ENCODE measurements around the gene TMEM39A. TPM values are rescaled to one million over a fixed set of nuclear protein-coding genes. Genes with fewer than 3 reads are reported as not detected.

Gene TMEM39A
- total and polyA plus RNA-seq, 4 donors = 9.3 to 51.2 (median 37.9) TPM

DNA sequence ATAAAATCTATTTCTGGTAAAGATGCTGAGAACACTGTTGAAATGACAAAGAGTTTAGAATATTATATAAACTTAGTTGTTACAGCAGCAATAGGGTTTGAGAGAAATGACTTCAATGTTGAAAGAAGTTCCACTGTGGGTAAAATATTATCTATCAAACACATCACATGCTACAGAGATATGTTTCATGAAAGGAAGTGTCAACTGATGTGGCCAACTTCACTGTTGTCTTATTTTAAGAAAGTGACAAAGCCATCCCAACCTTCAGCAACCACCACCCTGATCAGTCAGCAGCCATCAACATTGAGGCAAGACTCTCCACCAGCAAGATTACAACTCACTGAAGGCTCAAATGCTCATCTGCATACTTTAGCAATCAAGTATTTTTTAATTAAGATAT lies 20.2 kb downstream of the TMEM39A start:
- H3K27me3 ChIP-seq (ENCODE audit: control insufficient read depth in 3 of 3, insufficient read depth in 3 of 3, low read length in 2 of 3) = no peaks in the 10 kb centered on the region
- no peak overlapping the region for H3K4me3 ChIP-seq
- DNase-seq = no peak
- no peak for ATAC-seq (ENCODE audit: insufficient read depth, low FRiP score)
- TF ChIP-seq, protein P1, sequence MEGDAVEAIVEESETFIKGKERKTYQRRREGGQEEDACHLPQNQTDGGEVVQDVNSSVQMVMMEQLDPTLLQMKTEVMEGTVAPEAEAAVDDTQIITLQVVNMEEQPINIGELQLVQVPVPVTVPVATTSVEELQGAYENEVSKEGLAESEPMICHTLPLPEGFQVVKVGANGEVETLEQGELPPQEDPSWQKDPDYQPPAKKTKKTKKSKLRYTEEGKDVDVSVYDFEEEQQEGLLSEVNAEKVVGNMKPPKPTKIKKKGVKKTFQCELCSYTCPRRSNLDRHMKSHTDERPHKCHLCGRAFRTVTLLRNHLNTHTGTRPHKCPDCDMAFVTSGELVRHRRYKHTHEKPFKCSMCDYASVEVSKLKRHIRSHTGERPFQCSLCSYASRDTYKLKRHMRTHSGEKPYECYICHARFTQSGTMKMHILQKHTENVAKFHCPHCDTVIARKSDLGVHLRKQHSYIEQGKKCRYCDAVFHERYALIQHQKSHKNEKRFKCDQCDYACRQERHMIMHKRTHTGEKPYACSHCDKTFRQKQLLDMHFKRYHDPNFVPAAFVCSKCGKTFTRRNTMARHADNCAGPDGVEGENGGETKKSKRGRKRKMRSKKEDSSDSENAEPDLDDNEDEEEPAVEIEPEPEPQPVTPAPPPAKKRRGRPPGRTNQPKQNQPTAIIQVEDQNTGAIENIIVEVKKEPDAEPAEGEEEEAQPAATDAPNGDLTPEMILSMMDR (IDR thresholded peaks at IDR 0.05; ENCODE audit: control extremely low read depth, extremely low read depth) = no peak
- H3K36me3 ChIP-seq (ENCODE audit: control insufficient read depth in 4 of 4, insufficient read depth in 4 of 4, low read length in 4 of 4) = peaks cover 15 to 48% (median 41%) of the 10 kb centered on the region in 4 donors
- no peaks in the 10 kb centered on the region for H3K4me1 ChIP-seq (ENCODE audit: control insufficient read depth in 5 of 5, insufficient read depth in 5 of 5, low read length in 5 of 5)
- peaks cover 0 to 4% (median 0%) of the 10 kb centered on the region in 4 donors for H3K9me3 ChIP-seq (ENCODE audit: control insufficient read depth in 4 of 4, insufficient read depth in 3 of 4, low read length in 3 of 4)
- no peak overlapping the region for H3K9ac ChIP-seq (ENCODE audit: insufficient read depth in 1 of 2, low read length in 2 of 2)
- H3K27ac ChIP-seq (ENCODE audit: low read depth in 1 of 2, low read length in 1 of 2) = no peak overlapping the region

DNA sequence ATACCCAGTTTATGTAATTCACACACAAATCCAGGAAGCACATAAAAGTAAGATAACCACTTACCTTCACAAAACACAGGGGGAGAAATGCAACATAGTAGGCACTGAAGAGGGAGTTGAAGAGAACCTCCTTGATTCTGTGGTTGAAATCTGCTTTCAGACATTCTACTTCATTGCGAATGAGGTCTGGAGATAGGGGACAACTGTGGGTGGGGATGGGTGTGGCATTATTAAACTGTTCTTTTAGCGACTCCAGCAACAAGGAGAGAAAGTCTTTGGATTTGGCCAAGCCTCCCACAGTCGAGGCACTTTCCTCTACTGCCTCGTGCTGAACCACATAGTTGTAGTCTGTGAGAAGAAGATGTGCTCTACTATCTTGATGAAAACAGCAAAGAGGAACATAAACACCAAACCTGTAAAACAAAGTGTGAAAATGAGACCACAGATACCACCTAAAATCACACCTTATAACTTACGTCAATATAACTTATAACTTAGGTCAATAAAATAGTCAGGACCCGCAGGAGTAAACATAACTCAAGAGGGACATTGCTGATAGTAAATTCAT lies 25.6 kb downstream of the TMEM39A start:
- Histone ChIP-seq H3K4me3 (no peak overlapping the region), H3K27me3 (ENCODE audit: control insufficient read depth in 3 of 3, insufficient read depth in 3 of 3, low read length in 2 of 3) (no peaks in the 10 kb centered on the region), H3K4me1 (ENCODE audit: control insufficient read depth in 5 of 5, insufficient read depth in 5 of 5, low read length in 5 of 5) (no peaks in the 10 kb centered on the region), H3K9me3 (ENCODE audit: control insufficient read depth in 4 of 4, insufficient read depth in 3 of 4, low read length in 3 of 4) (peaks cover 0 to 4% (median 0%) of the 10 kb centered on the region in 4 donors), H3K9ac (ENCODE audit: insufficient read depth in 1 of 2, low read length in 2 of 2) (no peak overlapping the region), H3K27ac (ENCODE audit: low read depth in 1 of 2, low read length in 1 of 2) (no peak overlapping the region), H3K36me3 (ENCODE audit: control insufficient read depth in 4 of 4, insufficient read depth in 4 of 4, low read length in 4 of 4) (peaks cover 25 to 65% (median 47%) of the 10 kb centered on the region in 4 donors)
- TF ChIP-seq, protein P1 (IDR thresholded peaks at IDR 0.05; ENCODE audit: control extremely low read depth, extremely low read depth) = no peak
- 83 to 91% methylated on average over 6 of the region's 6 CpGs for WGBS, 2 donors
- ATAC-seq (ENCODE audit: insufficient read depth, low FRiP score) (no peak), DNase-seq (no peak)

GRCh38 chr3:119436977-119437376 lies 26.4 kb downstream of the TMEM39A start:
- Histone ChIP-seq H3K27ac (ENCODE audit: low read depth in 1 of 2, low read length in 1 of 2) (no peak overlapping the region), H3K4me3 (no peak overlapping the region), H3K36me3 (ENCODE audit: control insufficient read depth in 4 of 4, insufficient read depth in 4 of 4, low read length in 4 of 4) (peaks cover 22 to 66% (median 44%) of the 10 kb centered on the region in 4 donors), H3K4me1 (ENCODE audit: control insufficient read depth in 5 of 5, insufficient read depth in 5 of 5, low read length in 5 of 5) (no peaks in the 10 kb centered on the region), H3K9me3 (ENCODE audit: control insufficient read depth in 4 of 4, insufficient read depth in 3 of 4, low read length in 3 of 4) (peaks cover 0 to 4% (median 0%) of the 10 kb centered on the region in 4 donors), H3K27me3 (ENCODE audit: control insufficient read depth in 3 of 3, insufficient read depth in 3 of 3, low read length in 2 of 3) (no peaks in the 10 kb centered on the region), H3K9ac (ENCODE audit: insufficient read depth in 1 of 2, low read length in 2 of 2) (no peak overlapping the region)
- DNase-seq = no peak
- ATAC-seq (ENCODE audit: insufficient read depth, low FRiP score) = no peak
- TF ChIP-seq, protein P1 (IDR thresholded peaks at IDR 0.05; ENCODE audit: control extremely low read depth, extremely low read depth) = no peak
- WGBS, 2 donors = 64 to 92% methylated on average over 1 of the region's 1 CpG

DNA sequence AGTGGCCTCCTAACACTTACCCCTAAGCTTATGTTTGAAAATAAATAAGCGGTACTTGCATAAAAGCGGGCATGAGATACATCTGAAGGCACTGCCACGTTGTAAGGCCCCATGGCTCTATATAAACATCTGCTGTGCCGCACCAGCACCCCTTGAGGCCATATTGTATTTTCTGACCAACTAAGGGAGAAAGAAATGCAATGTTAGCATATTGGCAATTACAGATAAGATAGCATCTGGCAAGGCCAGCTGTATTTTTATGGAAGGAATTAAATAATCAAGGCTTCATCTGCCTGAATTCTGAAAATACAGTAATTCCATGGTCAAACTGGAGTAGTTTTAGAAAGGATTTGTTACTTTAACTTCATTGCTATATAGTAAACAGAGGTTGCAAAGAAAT lies 28.7 kb downstream of the TMEM39A start:
- no peak overlapping the region for H3K4me3 ChIP-seq
- H3K27ac ChIP-seq (ENCODE audit: low read depth in 1 of 2, low read length in 1 of 2) = no peak overlapping the region
- no peak overlapping the region for H3K9ac ChIP-seq (ENCODE audit: insufficient read depth in 1 of 2, low read length in 2 of 2)
- peaks cover 26 to 73% (median 53%) of the 10 kb centered on the region in 4 donors for H3K36me3 ChIP-seq (ENCODE audit: control insufficient read depth in 4 of 4, insufficient read depth in 4 of 4, low read length in 4 of 4)
- H3K27me3 ChIP-seq (ENCODE audit: control insufficient read depth in 3 of 3, insufficient read depth in 3 of 3, low read length in 2 of 3) = no peaks in the 10 kb centered on the region
- ATAC-seq (ENCODE audit: insufficient read depth, low FRiP score) (no peak), DNase-seq (no peak)
- TF ChIP-seq, protein P1 (IDR thresholded peaks at IDR 0.05; ENCODE audit: control extremely low read depth, extremely low read depth) = no peak
- H3K4me1 ChIP-seq (ENCODE audit: control insufficient read depth in 5 of 5, insufficient read depth in 5 of 5, low read length in 5 of 5) = no peaks in the 10 kb centered on the region
- peaks cover 0 to 13% (median 3%) of the 10 kb centered on the region in 4 donors for H3K9me3 ChIP-seq (ENCODE audit: control insufficient read depth in 4 of 4, insufficient read depth in 3 of 4, low read length in 3 of 4)
- WGBS, 2 donors = 95 to 96% methylated on average over 4 of the region's 4 CpGs

All from lung (tissue), 12 donors.